HCT116 (cell line): ENCODE measurements around the gene IGIP. TPM values are rescaled to one million over a fixed set of nuclear protein-coding genes. Genes with fewer than 3 reads are reported as not detected.

Experiments used
- ATF3 ChIP-seq: IDR thresholded peaks from 2 replicates; pipeline ENCODE4 v1.6.1; 2012
- CEBPB ChIP-seq: IDR thresholded peaks from 2 replicates; pipeline ENCODE4 v1.6.1; 2012; ENCODE audit warnings: low read depth
- CTCF ChIP-seq, 3 experiments: fragments of 200-600 bp in 1 of 3; sonication (generic) in 1 of 3; IDR thresholded peaks in 2 of 3; conservative IDR thresholded peaks in 1 of 3; 2 replicates each; pipeline ENCODE4 v1.5.1; 2012 to 2017; ENCODE audit warnings: low read depth in 2 of 3, low read length in 2 of 3, antibody characterized with exemption in 1 of 3, borderline replicate concordance in 1 of 3, control low read depth in 1 of 3, mild to moderate bottlenecking in 1 of 3, mixed read lengths in 1 of 3, mixed run types in 1 of 3, moderate library complexity in 1 of 3; ENCODE audit not compliant: insufficient read depth in 1 of 3
- EGR1 ChIP-seq: IDR thresholded peaks from 2 replicates; pipeline ENCODE4 v1.6.1; 2012; ENCODE audit warnings: low read depth
- FOSL1 ChIP-seq: IDR thresholded peaks from 2 replicates; pipeline ENCODE4 v1.6.1; 2012; ENCODE audit warnings: low read depth
- JUND ChIP-seq: IDR thresholded peaks from 2 replicates; pipeline ENCODE4 v1.6.1; 2012
- POLR2A ChIP-seq: IDR thresholded peaks from 2 replicates; pipeline ENCODE4 v1.7.0; 2011; ENCODE audit warnings: borderline replicate concordance; ENCODE audit not compliant: insufficient read depth, insufficient read length; ENCODE audit errors: extremely low read depth
- POLR2AphosphoS5 ChIP-seq: IDR thresholded peaks from 2 replicates; pipeline ENCODE4 v1.6.1; 2011; ENCODE audit warnings: mild to moderate bottlenecking, low read depth, low read length, moderate library complexity
- TCF7L2 ChIP-seq: IDR thresholded peaks from 2 replicates; pipeline ENCODE4 v1.7.0; 2011; ENCODE audit warnings: borderline replicate concordance, inconsistent platforms; ENCODE audit not compliant: insufficient read depth, insufficient read length; ENCODE audit errors: extremely low read depth
- YY1 ChIP-seq: IDR thresholded peaks from 2 replicates; pipeline ENCODE4 v1.6.1; 2011; ENCODE audit warnings: low read length, low read depth, moderate library complexity, mild to moderate bottlenecking; ENCODE audit not compliant: insufficient replicate concordance; ENCODE audit errors: extremely low read depth
- ZFX ChIP-seq: fragments of 450-650 bp; IDR thresholded peaks from 2 replicates; pipeline ENCODE4 v1.6.1; 2017
- total RNA-seq: library from RNA; stranded (reverse); gene quantifications from one replicate; pipeline ENCODE4 v1.2.1, GENCODE V29; 2021; ENCODE audit not compliant: unreplicated experiment
- TF ChIP-seq, protein P1 (sequence below): IDR thresholded peaks from 2 replicates; pipeline ENCODE4 v1.6.1; 2012; ENCODE audit warnings: low read depth

IGIP gene
- total RNA-seq, 1 experiment from 2014 or later = 5.2 TPM

DNA sequence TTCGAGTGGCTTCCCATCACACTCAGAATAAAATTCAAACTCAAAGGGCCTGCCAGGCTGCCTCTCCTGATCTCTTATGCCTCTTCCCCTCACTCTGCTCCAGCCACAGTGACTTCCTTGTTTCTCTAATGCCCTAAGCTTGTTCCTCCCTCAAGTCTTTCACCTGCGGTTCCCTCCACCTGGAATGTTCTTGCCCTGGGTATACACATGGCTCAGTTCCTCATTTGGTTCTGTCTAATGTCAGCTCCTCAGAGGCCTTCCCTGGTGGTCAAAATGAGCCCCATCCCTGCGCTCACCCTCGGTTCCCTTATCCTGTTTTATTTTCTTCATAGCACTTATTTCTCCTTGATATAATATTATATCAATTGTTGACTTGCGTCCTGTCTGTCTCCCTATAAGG, 36.5 kb downstream of the IGIP start (continued):
- TF ChIP-seq, protein P1, sequence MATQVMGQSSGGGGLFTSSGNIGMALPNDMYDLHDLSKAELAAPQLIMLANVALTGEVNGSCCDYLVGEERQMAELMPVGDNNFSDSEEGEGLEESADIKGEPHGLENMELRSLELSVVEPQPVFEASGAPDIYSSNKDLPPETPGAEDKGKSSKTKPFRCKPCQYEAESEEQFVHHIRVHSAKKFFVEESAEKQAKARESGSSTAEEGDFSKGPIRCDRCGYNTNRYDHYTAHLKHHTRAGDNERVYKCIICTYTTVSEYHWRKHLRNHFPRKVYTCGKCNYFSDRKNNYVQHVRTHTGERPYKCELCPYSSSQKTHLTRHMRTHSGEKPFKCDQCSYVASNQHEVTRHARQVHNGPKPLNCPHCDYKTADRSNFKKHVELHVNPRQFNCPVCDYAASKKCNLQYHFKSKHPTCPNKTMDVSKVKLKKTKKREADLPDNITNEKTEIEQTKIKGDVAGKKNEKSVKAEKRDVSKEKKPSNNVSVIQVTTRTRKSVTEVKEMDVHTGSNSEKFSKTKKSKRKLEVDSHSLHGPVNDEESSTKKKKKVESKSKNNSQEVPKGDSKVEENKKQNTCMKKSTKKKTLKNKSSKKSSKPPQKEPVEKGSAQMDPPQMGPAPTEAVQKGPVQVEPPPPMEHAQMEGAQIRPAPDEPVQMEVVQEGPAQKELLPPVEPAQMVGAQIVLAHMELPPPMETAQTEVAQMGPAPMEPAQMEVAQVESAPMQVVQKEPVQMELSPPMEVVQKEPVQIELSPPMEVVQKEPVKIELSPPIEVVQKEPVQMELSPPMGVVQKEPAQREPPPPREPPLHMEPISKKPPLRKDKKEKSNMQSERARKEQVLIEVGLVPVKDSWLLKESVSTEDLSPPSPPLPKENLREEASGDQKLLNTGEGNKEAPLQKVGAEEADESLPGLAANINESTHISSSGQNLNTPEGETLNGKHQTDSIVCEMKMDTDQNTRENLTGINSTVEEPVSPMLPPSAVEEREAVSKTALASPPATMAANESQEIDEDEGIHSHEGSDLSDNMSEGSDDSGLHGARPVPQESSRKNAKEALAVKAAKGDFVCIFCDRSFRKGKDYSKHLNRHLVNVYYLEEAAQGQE = no peak
- no peak for TF ChIP-seq YY1
- TF ChIP-seq ATF3 = no peak
- TF ChIP-seq CTCF (IDR thresholded peaks at IDR 0.05 in 2 of 3, conservative IDR thresholded peaks at IDR 0.05 in 1 of 3; ENCODE audit: borderline replicate concordance in 1 of 3, insufficient read depth in 1 of 3, low read depth in 2 of 3, low read length in 2 of 3) = no peak
- TF ChIP-seq POLR2AphosphoS5 = no peak
- no peak for TF ChIP-seq JUND
- TF ChIP-seq TCF7L2 = no peak
- TF ChIP-seq CEBPB = no peak
- TF ChIP-seq FOSL1 = no peak
- no peak for TF ChIP-seq ZFX
- no peak for TF ChIP-seq EGR1
- TF ChIP-seq POLR2A = no peak
